ENCODE measurements around the gene UBAC1.

DNA sequence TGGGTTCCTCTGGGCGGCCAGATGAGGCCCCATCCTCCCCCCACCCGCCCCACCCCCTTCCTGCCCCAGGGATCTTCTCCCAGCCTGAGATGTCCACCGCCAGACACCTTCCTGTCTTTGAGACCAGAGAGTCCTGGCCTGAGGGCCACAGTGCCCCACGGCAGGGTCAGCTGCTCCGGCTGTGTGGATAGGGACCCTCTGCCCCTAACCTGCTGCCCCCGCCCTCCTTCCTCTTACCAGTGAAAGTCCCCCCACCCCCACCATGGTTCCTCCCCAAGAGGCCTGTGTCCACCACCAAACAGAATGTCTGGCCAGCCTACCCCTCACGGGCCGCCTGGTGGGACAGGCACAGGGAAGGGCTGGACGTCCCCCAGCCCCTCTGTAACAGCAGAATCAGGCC, 43.0 kb upstream of the UBAC1 start:
- TF ChIP-seq, protein P1, sequence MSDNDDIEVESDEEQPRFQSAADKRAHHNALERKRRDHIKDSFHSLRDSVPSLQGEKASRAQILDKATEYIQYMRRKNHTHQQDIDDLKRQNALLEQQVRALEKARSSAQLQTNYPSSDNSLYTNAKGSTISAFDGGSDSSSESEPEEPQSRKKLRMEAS (IDR thresholded peaks at IDR 0.05; ENCODE audit: low read depth, low read length) = no peak
- no peak for TF ChIP-seq POLR2A (IDR thresholded peaks at IDR 0.05; ENCODE audit: extremely low read depth, insufficient read length)
- TF ChIP-seq CTCF (IDR thresholded peaks at IDR 0.05; ENCODE audit: low read depth, low read length) = no peak
- TF ChIP-seq MYC (IDR thresholded peaks at IDR 0.05; ENCODE audit: low read depth, low read length) = no peak
